PC-3 (cell line): ENCODE measurements around the gene UBE4A. TPM values are rescaled to one million over a fixed set of nuclear protein-coding genes. Genes with fewer than 3 reads are reported as not detected.

Source experiments
- ATAC-seq: fragments of 200-7000 bp; cut with Tn5 transposase; 2 replicates; pipeline ENCODE4 v1.9.1; 2020; ENCODE audit warnings: mild to moderate bottlenecking, moderate library complexity
- BruUV-seq: library from RNA; stranded (reverse); fragments of 400-500 nt; replicated peaks from 2 replicates; lab custom pipeline; 2021; lab: Mats Ljungman, UMichigan
- CTCF ChIA-PET: fragments of 300-600 bp; sonication (Branson Sonifier 250); formaldehyde crosslinking; loops from one replicate; lab custom pipeline; 2022; ENCODE audit warnings: antibody characterized with exemption; lab: Charles Lee
- POLR2A ChIA-PET: fragments of 300-600 bp; sonication (Branson Sonifier 250); formaldehyde crosslinking; loops from one replicate; lab custom pipeline; 2022; ENCODE audit warnings: antibody characterized with exemption; ENCODE audit not compliant: unreplicated experiment; lab: Charles Lee
- DNase-seq: peaks from one replicate; pipeline ENCODE4 v3.0.0-alpha.2; 2015
- H2AFZ ChIP-seq: fragments of 300-600 bp; sonication (generic); 2 replicates; pipeline ENCODE4 v1.6.0; 2016; ENCODE audit warnings: antibody characterized with exemption, low read length
- H3F3A ChIP-seq: fragments of 300-600 bp; sonication (generic); one replicate; pipeline ENCODE4 v1.6.0; 2017; ENCODE audit warnings: antibody characterized with exemption, low read length, control low read depth, mild to moderate bottlenecking; ENCODE audit not compliant: unreplicated experiment
- H3K27ac ChIP-seq: fragments of 300-600 bp; sonication (generic); 2 replicates; pipeline ENCODE4 v1.5.1; 2016; ENCODE audit warnings: mild to moderate bottlenecking, low read length
- H3K27me3 ChIP-seq: fragments of 300-600 bp; sonication (generic); 2 replicates; pipeline ENCODE4 v1.6.1; 2016; ENCODE audit warnings: low read length, mixed read lengths
- H3K36me3 ChIP-seq: fragments of 300-600 bp; sonication (generic); 2 replicates; pipeline ENCODE4 v1.6.1; 2016; ENCODE audit warnings: low read depth, mixed run types, low read length, mixed read lengths
- H3K4me1 ChIP-seq: fragments of 300-600 bp; sonication (generic); 2 replicates; pipeline ENCODE4 v1.5.1; 2016; ENCODE audit warnings: low read length; ENCODE audit not compliant: insufficient read depth
- H3K4me2 ChIP-seq: fragments of 300-600 bp; sonication (generic); 2 replicates; pipeline ENCODE4 v1.6.0; 2016; ENCODE audit warnings: low read length
- H3K4me3 ChIP-seq: fragments of 300-600 bp; sonication (generic); 2 replicates; pipeline ENCODE4 v1.5.1; 2016; ENCODE audit warnings: mild to moderate bottlenecking, low read length, mixed read lengths
- H3K79me2 ChIP-seq: fragments of 300-600 bp; sonication (generic); 2 replicates; pipeline ENCODE4 v1.6.1; 2017; ENCODE audit warnings: low read length, mixed read lengths
- H3K9ac ChIP-seq: fragments of 300-600 bp; sonication (generic); 2 replicates; pipeline ENCODE4 v1.6.0; 2016; ENCODE audit warnings: mild to moderate bottlenecking, low read length
- H3K9me2 ChIP-seq: fragments of 300-600 bp; sonication (generic); replicated peaks from 2 replicates; pipeline ENCODE4 v1.6.1; 2016; ENCODE audit warnings: mixed run types, low read length, mixed read lengths
- H3K9me3 ChIP-seq: fragments of 300-600 bp; sonication (generic); 2 replicates; pipeline ENCODE4 v1.6.1; 2016; ENCODE audit warnings: low read length, mixed read lengths
- H4K20me1 ChIP-seq: fragments of 300-600 bp; sonication (generic); 2 replicates; pipeline ENCODE4 v1.6.1; 2016; ENCODE audit warnings: low read length, mixed read lengths
- CTCF ChIP-seq: fragments of 300-600 bp; sonication (generic); conservative IDR thresholded peaks from 2 replicates; pipeline ENCODE4 v1.5.1; 2017; ENCODE audit warnings: antibody characterized with exemption, low read depth, mild to moderate bottlenecking, low read length
- EZH2 ChIP-seq: fragments of 300-600 bp; sonication (generic); IDR thresholded peaks from one replicate; pipeline ENCODE4 v1.6.1; 2017; ENCODE audit warnings: antibody characterized with exemption, mild to moderate bottlenecking, low read length; ENCODE audit not compliant: unreplicated experiment
- EZH2phosphoT487 ChIP-seq: fragments of 300-600 bp; sonication (generic); IDR thresholded peaks from 2 replicates; pipeline ENCODE4 v1.6.1; 2018; ENCODE audit warnings: mild to moderate bottlenecking, antibody characterized with exemption, low read length, borderline replicate concordance
- intact Hi-C: fragments of 100-400 bp; cut with micrococcal nuclease; formaldehyde crosslinking; loops from 2 replicates; pipeline ENCODE4 v1.9.0; 2023
- total RNA-seq: library from RNA; depleted of rRNA; stranded (reverse); fragments of >200 nt; gene quantifications from 2 replicates; pipeline ENCODE4 v1.2.3, GENCODE V29; 2014

Gene UBE4A
- total RNA-seq, 1 experiment from 2014 or later = 56.4 TPM

DNA sequence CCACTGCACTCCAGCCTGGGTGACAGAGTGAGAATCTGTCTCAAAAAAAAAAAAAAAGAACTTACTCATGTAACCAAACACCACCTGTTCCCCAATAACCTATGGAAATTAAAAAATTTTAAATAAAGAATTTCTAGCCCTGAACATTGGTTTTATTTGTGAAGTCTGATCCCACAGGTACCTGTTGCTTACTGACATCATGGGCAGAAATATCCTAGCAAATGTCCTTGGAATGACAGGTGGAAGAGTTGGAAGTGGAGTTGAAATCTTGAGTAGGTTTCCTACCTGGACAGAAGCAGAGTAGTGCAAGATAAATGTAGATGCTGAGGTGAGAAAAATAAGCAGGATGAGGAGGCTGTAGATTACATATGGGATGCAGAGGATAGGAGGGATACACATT lies 34.1 kb upstream of the UBE4A start:
- ATAC-seq = no peak
- H3K36me3 ChIP-seq = no peaks in the 10 kb centered on the region
- no peaks in the 10 kb centered on the region for H3K79me2 ChIP-seq
- no peaks in the 10 kb centered on the region for H3K9me3 ChIP-seq
- no peaks in the 10 kb centered on the region for H4K20me1 ChIP-seq
- DNase-seq = no peak
- no peaks in the 10 kb centered on the region; the same call in 1 of the 2 replicates for H3K27me3 ChIP-seq
- H3K4me3 ChIP-seq = no peak overlapping the region
- ChIA-PET CTCF (no interaction called here), POLR2A (interaction anchor here (0.6 kb wide), 1 partner anchor 39 kb away, joined by 4 read pairs; no protein-coding TSS in a partner anchor)
- no peak overlapping the region for H3K4me2 ChIP-seq
- no peak for TF ChIP-seq CTCF
- TF ChIP-seq EZH2phosphoT487 = no peak
- no peak for TF ChIP-seq EZH2
- no peak overlapping the region for H2AFZ ChIP-seq
- H3K9ac ChIP-seq = no peak overlapping the region
- peaks cover 24% of the 10 kb centered on the region for H3K4me1 ChIP-seq
- BruUV-seq = no TSS peak
- H3K9me2 ChIP-seq = no peaks in the 10 kb centered on the region
- H3K27ac ChIP-seq = no peak overlapping the region
- H3F3A ChIP-seq = no peaks in the 10 kb centered on the region
- intact Hi-C loops = no loop called here

GRCh38 chr11:118328745-118329144 lies 30.7 kb upstream of the UBE4A start:
- no peaks in the 10 kb centered on the region for H4K20me1 ChIP-seq
- intact Hi-C loops = no loop called here
- H3K9ac ChIP-seq = no peak overlapping the region
- H3K4me1 ChIP-seq = no peaks in the 10 kb centered on the region
- no peak for TF ChIP-seq EZH2
- no peak for TF ChIP-seq CTCF
- no peak for TF ChIP-seq EZH2phosphoT487
- no peaks in the 10 kb centered on the region for H3F3A ChIP-seq
- POLR2A ChIA-PET = no interaction called here
- no peaks in the 10 kb centered on the region; the same call in 1 of the 2 replicates for H3K27me3 ChIP-seq
- no TSS peak for BruUV-seq
- H3K79me2 ChIP-seq = no peaks in the 10 kb centered on the region
- no peak overlapping the region for H2AFZ ChIP-seq
- ATAC-seq (no peak), DNase-seq (no peak)
- no peak overlapping the region for H3K4me3 ChIP-seq
- H3K9me2 ChIP-seq = no peaks in the 10 kb centered on the region
- no peak overlapping the region for H3K27ac ChIP-seq
- CTCF ChIA-PET = no interaction called here
- no peaks in the 10 kb centered on the region for H3K36me3 ChIP-seq
- no peaks in the 10 kb centered on the region for H3K9me3 ChIP-seq
- no peak overlapping the region for H3K4me2 ChIP-seq

DNA sequence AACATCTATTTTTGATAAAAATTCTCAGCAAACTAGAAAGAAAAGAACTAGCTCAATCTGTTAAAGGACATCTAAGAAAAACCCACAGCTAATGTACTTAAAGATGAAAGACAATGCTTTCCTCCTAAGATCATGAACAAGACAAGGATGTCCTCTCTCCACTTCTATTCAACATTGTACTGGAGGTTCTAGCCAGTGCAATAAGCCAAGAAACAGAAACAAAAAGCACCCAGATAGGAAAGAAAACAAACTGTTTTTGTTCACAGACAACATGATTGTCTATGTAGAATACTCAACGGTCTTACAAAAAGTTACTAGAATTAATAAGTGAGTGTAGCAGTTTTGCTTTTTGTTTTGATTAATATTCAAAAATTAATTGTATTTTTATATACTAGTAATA lies 24.7 kb upstream of the UBE4A start:
- Histone ChIP-seq H3K9me3 (no peaks in the 10 kb centered on the region), H2AFZ (no peak overlapping the region), H3K36me3 (no peaks in the 10 kb centered on the region), H3K9ac (no peak overlapping the region), H4K20me1 (no peaks in the 10 kb centered on the region), H3F3A (no peaks in the 10 kb centered on the region), H3K4me2 (no peak overlapping the region), H3K9me2 (no peaks in the 10 kb centered on the region), H3K4me3 (no peak overlapping the region), H3K27me3 (no peaks in the 10 kb centered on the region), H3K79me2 (no peaks in the 10 kb centered on the region), H3K4me1 (no peaks in the 10 kb centered on the region), H3K27ac (no peak overlapping the region)
- TF ChIP-seq EZH2phosphoT487 (no peak), CTCF (no peak), EZH2 (no peak)
- no peak for ATAC-seq
- POLR2A ChIA-PET = no interaction called here
- CTCF ChIA-PET = no interaction called here
- intact Hi-C loops = no loop called here
- no peak for DNase-seq
- no TSS peak for BruUV-seq
